ENCODE measurements around the gene CAMK4.
"Not testable (repeated sequence)": the region's sequence is repeated elsewhere in the genome, so short reads cannot be mapped to it uniquely, and the experiment has no call there.

The CAMK4 gene

GRCh38 chr5:111320953-111321352 is 96.8 kb downstream of the CAMK4 start:
- no peak for DNase-seq

- no peak for DNase-seq
Measured at GRCh38 chr5:111321376-111321775, 97.2 kb downstream of the CAMK4 start.

GRCh38 chr5:111326551-111326950 is 102.4 kb downstream of the CAMK4 start:
- no peak for DNase-seq

GRCh38 chr5:111337133-111337532 is 112.9 kb downstream of the CAMK4 start:
- DNase-seq, result no peak

GRCh38 chr5:111337688-111338087 is 113.5 kb downstream of the CAMK4 start:
- DNase-seq, result no peak

GRCh38 chr5:111345731-111346130 is 121.5 kb downstream of the CAMK4 start:
- DNase-seq, result no peak

GRCh38 chr5:111347021-111347420 is 122.8 kb downstream of the CAMK4 start:
- DNase-seq, result no peak

- DNase-seq, result no peak
Measured at GRCh38 chr5:111348661-111349329, 124.6 kb downstream of the CAMK4 start.

- no peak for DNase-seq
Measured at GRCh38 chr5:111349429-111349828, 125.2 kb downstream of the CAMK4 start.

GRCh38 chr5:111353035-111353434 is 128.9 kb downstream of the CAMK4 start:
- DNase-seq, result no peak

- DNase-seq, result not testable (repeated sequence)
Measured at GRCh38 chr5:111358726-111359125, 134.5 kb downstream of the CAMK4 start.

GRCh38 chr5:111360173-111360572 is 136.0 kb downstream of the CAMK4 start:
- DNase-seq, result no peak

GRCh38 chr5:111364992-111365391 is 140.8 kb downstream of the CAMK4 start:
- DNase-seq, result no peak

GRCh38 chr5:111366388-111366787 is 142.2 kb downstream of the CAMK4 start:
- no peak for DNase-seq

- no peak for DNase-seq
Measured at GRCh38 chr5:111367115-111367514, 142.9 kb downstream of the CAMK4 start.

- no peak for DNase-seq
Measured at GRCh38 chr5:111372799-111373198, 148.6 kb downstream of the CAMK4 start.

GRCh38 chr5:111374380-111374779 is 150.2 kb downstream of the CAMK4 start:
- no peak for DNase-seq

- DNase-seq, result no peak
Measured at GRCh38 chr5:111375645-111376044, 151.5 kb downstream of the CAMK4 start.

- no peak for DNase-seq
Measured at GRCh38 chr5:111377306-111377705, 153.1 kb downstream of the CAMK4 start.

- no peak for DNase-seq
Measured at GRCh38 chr5:111379391-111379816, 155.2 kb downstream of the CAMK4 start.

- DNase-seq, result no peak
Measured at GRCh38 chr5:111383288-111383970, 159.2 kb downstream of the CAMK4 start.

GRCh38 chr5:111384220-111384619 is 160.0 kb downstream of the CAMK4 start:
- no peak for DNase-seq

GRCh38 chr5:111385051-111385450 is 160.9 kb downstream of the CAMK4 start:
- no peak for DNase-seq

- DNase-seq, result no peak
Measured at GRCh38 chr5:111385970-111386831, 162.0 kb downstream of the CAMK4 start.
